HG03025 (cell line): ENCODE data around the gene PNN.
A peak's percentile ranks its signal among the peaks of the same experiment; 100 is the strongest.

Experiments
- ATAC-seq: cut with Tn5 transposase; IDR thresholded peaks from one replicate; pipeline ENCODE4 v1.9.1; 2021; ENCODE audit warnings: mild to moderate bottlenecking, moderate library complexity; ENCODE audit not compliant: unreplicated experiment, low FRiP score

Gene PNN

DNA sequence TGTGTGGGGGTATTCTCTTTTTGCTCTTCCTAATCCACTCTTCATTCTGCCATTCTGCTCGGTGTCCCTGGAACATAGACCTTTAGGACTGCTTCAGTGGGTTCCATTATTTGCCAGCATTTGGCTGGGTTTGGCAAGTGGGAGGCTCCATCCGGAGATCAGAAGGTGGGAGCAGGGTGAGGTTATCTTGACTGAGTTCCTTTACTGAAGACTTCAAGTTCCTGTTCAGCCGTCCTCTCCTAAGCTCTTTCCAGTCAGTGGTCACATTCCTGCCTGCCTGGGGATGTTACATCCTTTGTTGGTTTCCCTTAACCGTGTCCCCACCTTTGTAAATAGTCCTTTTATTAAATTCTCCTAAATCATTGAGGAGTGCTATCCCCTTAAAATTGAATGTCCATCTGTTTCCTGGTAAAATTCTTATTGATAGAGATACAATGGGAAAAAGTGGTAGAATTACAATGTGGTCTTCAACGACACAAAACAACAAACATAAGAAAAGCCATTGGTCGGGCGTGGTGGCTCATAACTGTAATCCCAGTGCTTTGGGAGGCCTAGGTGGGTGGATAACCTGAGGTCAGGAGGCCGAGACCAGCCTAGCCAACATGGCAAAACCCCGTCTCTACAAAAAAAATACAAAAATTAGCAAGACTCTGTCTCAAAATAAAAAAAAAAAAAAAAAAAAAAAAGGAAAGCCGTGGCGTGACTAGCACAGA is 53.6 kb downstream of the PNN start:
- no peak for ATAC-seq

DNA sequence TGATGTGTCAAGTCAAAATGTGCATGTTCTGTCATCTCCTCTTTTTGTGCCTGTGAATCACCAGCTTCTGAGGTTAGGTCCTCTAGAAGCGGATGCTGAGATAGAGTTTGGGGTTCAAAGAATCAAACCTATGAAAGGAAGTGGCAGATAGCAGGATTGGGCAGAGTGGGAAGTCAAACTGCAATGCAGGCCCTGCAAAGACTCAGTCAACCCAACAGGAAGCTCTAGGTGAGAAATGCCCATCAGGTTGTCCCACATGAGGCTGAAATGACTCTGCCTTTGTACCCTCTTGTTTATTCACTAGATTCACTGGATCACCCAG is 54.1 kb downstream of the PNN start:
- ATAC-seq = peak; percentile 62

- no peak for ATAC-seq
Measured at GRCh38 chr14:39229601-39230110, 54.6 kb downstream of the PNN start.

- ATAC-seq = no peak
Measured at GRCh38 chr14:39230416-39231035, 55.5 kb downstream of the PNN start.

GRCh38 chr14:39231751-39232553 is 56.9 kb downstream of the PNN start:
- ATAC-seq = peak; percentile 49
